HepG2 (cell line): Measurements from ENCODE around the gene HHIPL1. TPM values are rescaled to one million over a fixed set of nuclear protein-coding genes. Genes with fewer than 3 reads are reported as not detected.
A peak's percentile ranks its signal among the peaks of the same experiment; 100 is the strongest.

ENCODE experiments used
- AGO2 ChIP-seq: fragments of 200-400 bp; formaldehyde crosslinking; optimal IDR thresholded peaks from 2 replicates; pipeline ENCODE3; 2017; ENCODE audit warnings: mild to moderate bottlenecking, low read depth, low read length, moderate library complexity
- ATF7 ChIP-seq, 2 experiments: fragments of 450-650 bp in 1 of 2; sonication (generic) in 1 of 2; formaldehyde crosslinking in 1 of 2; IDR thresholded peaks; 2 replicates each; pipeline versions ENCODE4 v1.4.0 to v1.6.1; 2016 to 2020; ENCODE audit warnings: antibody characterized with exemption in 1 of 2, mild to moderate bottlenecking in 1 of 2, missing genetic modification reagents in 1 of 2
- EEA1 ChIP-seq: sonication (generic); formaldehyde crosslinking; IDR thresholded peaks from 2 replicates; pipeline ENCODE4 v1.5.1; 2020; ENCODE audit warnings: mild to moderate bottlenecking, missing genetic modification reagents, borderline replicate concordance
- EED ChIP-seq: sonication (generic); formaldehyde crosslinking; IDR thresholded peaks from 2 replicates; pipeline ENCODE4 v1.5.0; 2020; ENCODE audit warnings: mild to moderate bottlenecking, missing genetic modification reagents
- SIN3A ChIP-seq: IDR thresholded peaks from 2 replicates; pipeline ENCODE4 v1.6.1; 2011; ENCODE audit warnings: low read depth, mild to moderate bottlenecking, control low read depth, low read length, borderline replicate concordance
- YY1 ChIP-seq: IDR thresholded peaks from 2 replicates; pipeline ENCODE4 v1.6.1; 2011; ENCODE audit warnings: low read length, low read depth, moderate library complexity, mild to moderate bottlenecking; ENCODE audit not compliant: insufficient read depth, insufficient replicate concordance
- ZNF772 ChIP-seq: sonication (generic); formaldehyde crosslinking; IDR thresholded peaks from 2 replicates; pipeline ENCODE4 v1.5.0; 2020; ENCODE audit warnings: mild to moderate bottlenecking, missing genetic modification reagents
- ZNF776 ChIP-seq: sonication (generic); formaldehyde crosslinking; IDR thresholded peaks from 2 replicates; pipeline ENCODE4 v1.4.0; 2020; ENCODE audit warnings: mild to moderate bottlenecking, missing genetic modification reagents
- ZNF83 ChIP-seq: sonication (generic); formaldehyde crosslinking; IDR thresholded peaks from 2 replicates; pipeline ENCODE4 v1.4.0; 2020; ENCODE audit warnings: missing genetic modification reagents, mild to moderate bottlenecking, borderline replicate concordance
- polyA plus RNA-seq, 8 experiments: library from polyadenylated mRNA; depleted of rRNA in 3 of 8; stranded (reverse) in 7 of 8; unstranded in 1 of 8; fragments of >200 nt; fragmentation: Illumina TruSeq in 4 of 8; extraction: Trizol in 4 of 8; gene quantifications; 2 replicates each; pipeline versions ENCODE4 v1.2.1 to v1.2.3, GENCODE V29; 2011 to 2016; ENCODE audit warnings: low read depth in 4 of 8, missing spikeins in 1 of 8, mixed read lengths in 1 of 8; ENCODE audit not compliant: insufficient read depth in 1 of 8
- total RNA-seq, 5 experiments: library from RNA; depleted of rRNA; stranded (reverse); fragments of >200 nt; fragmentation: Illumina TruSeq; extraction: Trizol; gene quantifications; 2 replicates each; pipeline ENCODE4 v1.2.3, GENCODE V29; 2016; ENCODE audit warnings: low read depth in 1 of 5
- TF ChIP-seq, protein P1 (sequence below): sonication (generic); formaldehyde crosslinking; conservative IDR thresholded peaks from 2 replicates; pipeline ENCODE4 v1.4.0; 2020; ENCODE audit warnings: missing genetic modification reagents
- TF ChIP-seq, protein P2 (sequence below): sonication (generic); formaldehyde crosslinking; IDR thresholded peaks from 2 replicates; pipeline ENCODE4 v1.4.0; 2020; ENCODE audit warnings: mild to moderate bottlenecking, missing genetic modification reagents
- TF ChIP-seq, protein P3 (sequence below): sonication (generic); formaldehyde crosslinking; IDR thresholded peaks from 2 replicates; pipeline ENCODE4 v1.5.0; 2020; ENCODE audit warnings: missing genetic modification reagents
- TF ChIP-seq, protein P4 (sequence below): sonication (generic); formaldehyde crosslinking; IDR thresholded peaks from 2 replicates; pipeline ENCODE4 v1.5.1; 2020; ENCODE audit warnings: missing genetic modification reagents, mild to moderate bottlenecking, borderline replicate concordance
- TF ChIP-seq, protein P5 (sequence below), 2 experiments: sonication (generic) in 1 of 2; formaldehyde crosslinking in 1 of 2; IDR thresholded peaks; 2 replicates each; pipeline versions ENCODE4 v1.4.0 to v1.6.1; 2018 to 2020; ENCODE audit warnings: missing genetic modification reagents in 2 of 2, borderline replicate concordance in 1 of 2, low read depth in 1 of 2, mild to moderate bottlenecking in 1 of 2, missing biosample characterization in 1 of 2
- TF ChIP-seq, protein P6 (sequence below): sonication (generic); formaldehyde crosslinking; IDR thresholded peaks from 2 replicates; pipeline ENCODE4 v1.4.0; 2020; ENCODE audit warnings: mild to moderate bottlenecking, missing genetic modification reagents

The HHIPL1 gene
- total and polyA plus RNA-seq, 2 of the 13 experiments (the other 11 are each of a cell fraction or from before 2014, with no cell fraction given) = not detected

GRCh38 chr14:99604766-99605298 lies 40.1 kb upstream of the HHIPL1 start (continued):
- TF ChIP-seq ZNF83 = no peak
- TF ChIP-seq AGO2 = peak; percentile 27
- TF ChIP-seq, protein P1, sequence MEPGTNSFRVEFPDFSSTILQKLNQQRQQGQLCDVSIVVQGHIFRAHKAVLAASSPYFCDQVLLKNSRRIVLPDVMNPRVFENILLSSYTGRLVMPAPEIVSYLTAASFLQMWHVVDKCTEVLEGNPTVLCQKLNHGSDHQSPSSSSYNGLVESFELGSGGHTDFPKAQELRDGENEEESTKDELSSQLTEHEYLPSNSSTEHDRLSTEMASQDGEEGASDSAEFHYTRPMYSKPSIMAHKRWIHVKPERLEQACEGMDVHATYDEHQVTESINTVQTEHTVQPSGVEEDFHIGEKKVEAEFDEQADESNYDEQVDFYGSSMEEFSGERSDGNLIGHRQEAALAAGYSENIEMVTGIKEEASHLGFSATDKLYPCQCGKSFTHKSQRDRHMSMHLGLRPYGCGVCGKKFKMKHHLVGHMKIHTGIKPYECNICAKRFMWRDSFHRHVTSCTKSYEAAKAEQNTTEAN (CRISPR knock-in tag) = no peak
- TF ChIP-seq, protein P2, sequence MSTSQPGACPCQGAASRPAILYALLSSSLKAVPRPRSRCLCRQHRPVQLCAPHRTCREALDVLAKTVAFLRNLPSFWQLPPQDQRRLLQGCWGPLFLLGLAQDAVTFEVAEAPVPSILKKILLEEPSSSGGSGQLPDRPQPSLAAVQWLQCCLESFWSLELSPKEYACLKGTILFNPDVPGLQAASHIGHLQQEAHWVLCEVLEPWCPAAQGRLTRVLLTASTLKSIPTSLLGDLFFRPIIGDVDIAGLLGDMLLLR (CRISPR knock-in tag) = no peak
- TF ChIP-seq, protein P3, sequence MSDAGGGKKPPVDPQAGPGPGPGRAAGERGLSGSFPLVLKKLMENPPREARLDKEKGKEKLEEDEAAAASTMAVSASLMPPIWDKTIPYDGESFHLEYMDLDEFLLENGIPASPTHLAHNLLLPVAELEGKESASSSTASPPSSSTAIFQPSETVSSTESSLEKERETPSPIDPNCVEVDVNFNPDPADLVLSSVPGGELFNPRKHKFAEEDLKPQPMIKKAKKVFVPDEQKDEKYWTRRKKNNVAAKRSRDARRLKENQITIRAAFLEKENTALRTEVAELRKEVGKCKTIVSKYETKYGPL = no peak
- TF ChIP-seq YY1 = no peak
- TF ChIP-seq, protein P4, sequence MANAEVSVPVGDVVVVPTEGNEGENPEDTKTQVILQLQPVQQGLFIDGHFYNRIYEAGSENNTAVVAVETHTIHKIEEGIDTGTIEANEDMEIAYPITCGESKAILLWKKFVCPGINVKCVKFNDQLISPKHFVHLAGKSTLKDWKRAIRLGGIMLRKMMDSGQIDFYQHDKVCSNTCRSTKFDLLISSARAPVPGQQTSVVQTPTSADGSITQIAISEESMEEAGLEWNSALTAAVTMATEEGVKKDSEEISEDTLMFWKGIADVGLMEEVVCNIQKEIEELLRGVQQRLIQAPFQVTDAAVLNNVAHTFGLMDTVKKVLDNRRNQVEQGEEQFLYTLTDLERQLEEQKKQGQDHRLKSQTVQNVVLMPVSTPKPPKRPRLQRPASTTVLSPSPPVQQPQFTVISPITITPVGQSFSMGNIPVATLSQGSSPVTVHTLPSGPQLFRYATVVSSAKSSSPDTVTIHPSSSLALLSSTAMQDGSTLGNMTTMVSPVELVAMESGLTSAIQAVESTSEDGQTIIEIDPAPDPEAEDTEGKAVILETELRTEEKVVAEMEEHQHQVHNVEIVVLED (CRISPR knock-in tag) = peak; percentile 35; the same call in 1 of the 2 replicates
- TF ChIP-seq, protein P5, sequence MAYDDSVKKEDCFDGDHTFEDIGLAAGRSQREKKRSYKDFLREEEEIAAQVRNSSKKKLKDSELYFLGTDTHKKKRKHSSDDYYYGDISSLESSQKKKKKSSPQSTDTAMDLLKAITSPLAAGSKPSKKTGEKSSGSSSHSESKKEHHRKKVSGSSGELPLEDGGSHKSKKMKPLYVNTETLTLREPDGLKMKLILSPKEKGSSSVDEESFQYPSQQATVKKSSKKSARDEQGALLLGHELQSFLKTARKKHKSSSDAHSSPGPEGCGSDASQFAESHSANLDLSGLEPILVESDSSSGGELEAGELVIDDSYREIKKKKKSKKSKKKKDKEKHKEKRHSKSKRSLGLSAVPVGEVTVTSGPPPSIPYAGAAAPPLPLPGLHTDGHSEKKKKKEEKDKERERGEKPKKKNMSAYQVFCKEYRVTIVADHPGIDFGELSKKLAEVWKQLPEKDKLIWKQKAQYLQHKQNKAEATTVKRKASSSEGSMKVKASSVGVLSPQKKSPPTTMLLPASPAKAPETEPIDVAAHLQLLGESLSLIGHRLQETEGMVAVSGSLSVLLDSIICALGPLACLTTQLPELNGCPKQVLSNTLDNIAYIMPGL (CRISPR knock-in tag; IDR thresholded peaks at IDR 0.05; ENCODE audit: borderline replicate concordance in 1 of 2, low read depth in 1 of 2) = peak in 1 of 2 experiments; percentile 45; a peak in 1 of 4 replicates
- 0 out of 2 replicates have a peak, but pooled peaks have one; percentile 67 for TF ChIP-seq ZNF772
- 0 out of 2 replicates have a peak, but pooled peaks have one; percentile 21 for TF ChIP-seq EED (CRISPR knock-in tag)
- TF ChIP-seq SIN3A = 0 out of 2 replicates have a peak, but pooled peaks have one; percentile 53
- TF ChIP-seq ATF7 (IDR thresholded peaks at IDR 0.05) = no peak
- no peak for TF ChIP-seq ATF7 (CRISPR knock-in tag; IDR thresholded peaks at IDR 0.05)
- no peak for TF ChIP-seq EEA1 (CRISPR knock-in tag)
- TF ChIP-seq, protein P6, sequence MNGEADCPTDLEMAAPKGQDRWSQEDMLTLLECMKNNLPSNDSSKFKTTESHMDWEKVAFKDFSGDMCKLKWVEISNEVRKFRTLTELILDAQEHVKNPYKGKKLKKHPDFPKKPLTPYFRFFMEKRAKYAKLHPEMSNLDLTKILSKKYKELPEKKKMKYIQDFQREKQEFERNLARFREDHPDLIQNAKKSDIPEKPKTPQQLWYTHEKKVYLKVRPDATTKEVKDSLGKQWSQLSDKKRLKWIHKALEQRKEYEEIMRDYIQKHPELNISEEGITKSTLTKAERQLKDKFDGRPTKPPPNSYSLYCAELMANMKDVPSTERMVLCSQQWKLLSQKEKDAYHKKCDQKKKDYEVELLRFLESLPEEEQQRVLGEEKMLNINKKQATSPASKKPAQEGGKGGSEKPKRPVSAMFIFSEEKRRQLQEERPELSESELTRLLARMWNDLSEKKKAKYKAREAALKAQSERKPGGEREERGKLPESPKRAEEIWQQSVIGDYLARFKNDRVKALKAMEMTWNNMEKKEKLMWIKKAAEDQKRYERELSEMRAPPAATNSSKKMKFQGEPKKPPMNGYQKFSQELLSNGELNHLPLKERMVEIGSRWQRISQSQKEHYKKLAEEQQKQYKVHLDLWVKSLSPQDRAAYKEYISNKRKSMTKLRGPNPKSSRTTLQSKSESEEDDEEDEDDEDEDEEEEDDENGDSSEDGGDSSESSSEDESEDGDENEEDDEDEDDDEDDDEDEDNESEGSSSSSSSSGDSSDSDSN (CRISPR knock-in tag) = peak; percentile 66
- TF ChIP-seq ZNF776 (CRISPR knock-in tag) = 0 out of 2 replicates have a peak, but pooled peaks have one; percentile 26
